HEK293T (cell line): ENCODE data around the gene PLA2G2E.

ENCODE experiments used
- CTCF ChIA-PET: fragments of 350-600 bp; formaldehyde crosslinking; extraction: SDS; loops from one replicate; lab custom pipeline; 2021; ENCODE audit warnings: antibody characterized with exemption, inconsistent platforms; lab: Yijun Ruan, JAX
- POLR2A ChIA-PET: fragments of 350-600 bp; formaldehyde crosslinking; extraction: SDS; loops from one replicate; lab custom pipeline; 2020; ENCODE audit warnings: antibody characterized with exemption, inconsistent platforms; lab: Yijun Ruan, JAX
- DNase-seq: peaks from one replicate; pipeline ENCODE4 v3.0.0; 2012; ENCODE audit warnings: mixed read lengths; ENCODE audit errors: extremely low spot score
- ARNT ChIP-seq: fragments of 450-650 bp; IDR thresholded peaks from 2 replicates; pipeline ENCODE4 v1.6.1; 2017; ENCODE audit warnings: mild to moderate bottlenecking
- BHLHE40 ChIP-seq: fragments of 450-650 bp; IDR thresholded peaks from 2 replicates; pipeline ENCODE4 v1.6.1; 2016; ENCODE audit warnings: mild to moderate bottlenecking, moderate library complexity, borderline replicate concordance
- CTBP1 ChIP-seq: fragments of 450-650 bp; IDR thresholded peaks from 2 replicates; pipeline ENCODE4 v1.6.1; 2016; ENCODE audit warnings: borderline replicate concordance
- ELF4 ChIP-seq: fragments of 450-650 bp; IDR thresholded peaks from 2 replicates; pipeline ENCODE4 v1.6.1; 2017; ENCODE audit warnings: antibody characterized with exemption
- FOXA1 ChIP-seq: fragments of 450-650 bp; IDR thresholded peaks from 2 replicates; pipeline ENCODE4 v1.6.1; 2016; ENCODE audit warnings: mild to moderate bottlenecking
- FOXK2 ChIP-seq: fragments of 450-650 bp; IDR thresholded peaks from 2 replicates; pipeline ENCODE4 v1.6.1; 2016; ENCODE audit warnings: mild to moderate bottlenecking
- FOXM1 ChIP-seq: fragments of 450-650 bp; IDR thresholded peaks from 2 replicates; pipeline ENCODE4 v1.6.1; 2017; ENCODE audit warnings: mild to moderate bottlenecking, borderline replicate concordance
- HDGF ChIP-seq: fragments of 450-650 bp; IDR thresholded peaks from 2 replicates; pipeline ENCODE4 v1.6.1; 2017; ENCODE audit warnings: antibody characterized with exemption, borderline replicate concordance
- L3MBTL2 ChIP-seq: fragments of 450-650 bp; conservative IDR thresholded peaks from 2 replicates; pipeline ENCODE4 v1.6.1; 2016; ENCODE audit warnings: mild to moderate bottlenecking
- LEF1 ChIP-seq: fragments of 450-650 bp; IDR thresholded peaks from 2 replicates; pipeline ENCODE4 v1.6.1; 2017; ENCODE audit warnings: mild to moderate bottlenecking, borderline replicate concordance
- NFRKB ChIP-seq: fragments of 450-650 bp; IDR thresholded peaks from 2 replicates; pipeline ENCODE4 v1.6.1; 2016; ENCODE audit warnings: mild to moderate bottlenecking, moderate library complexity
- SP1 ChIP-seq: fragments of 450-650 bp; IDR thresholded peaks from 2 replicates; pipeline ENCODE4 v1.6.1; 2017
- SUZ12 ChIP-seq: fragments of 450-650 bp; IDR thresholded peaks from 2 replicates; pipeline ENCODE4 v1.6.1; 2016; ENCODE audit warnings: mild to moderate bottlenecking
- TARDBP ChIP-seq: fragments of 450-650 bp; IDR thresholded peaks from 2 replicates; pipeline ENCODE4 v1.6.1; 2016
- ZNF384 ChIP-seq: fragments of 450-650 bp; IDR thresholded peaks from 2 replicates; pipeline ENCODE4 v1.6.1; 2016
- TF ChIP-seq, protein P1 (sequence below): fragments of 450-650 bp; IDR thresholded peaks from 2 replicates; pipeline ENCODE4 v1.6.1; 2016

PLA2G2E gene

DNA sequence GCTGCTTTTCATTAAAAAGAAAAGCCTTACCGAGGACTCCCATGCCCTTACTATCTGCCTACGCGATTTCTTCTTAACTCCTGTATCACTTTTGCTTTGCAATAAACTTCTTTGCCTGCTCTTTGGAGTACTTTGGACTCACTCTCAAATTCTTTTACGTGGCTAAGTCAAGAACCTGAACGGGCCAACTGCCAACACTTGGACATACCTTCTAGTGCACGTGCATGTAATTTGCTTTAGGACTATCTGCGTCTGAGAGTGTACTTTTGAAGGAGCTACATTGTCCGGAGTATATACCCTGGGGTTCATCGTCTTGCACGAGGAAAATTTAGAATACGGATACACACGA is 44.8 kb downstream of the PLA2G2E start:
- DNase-seq = no peak
- CTCF ChIA-PET = no interaction called here
- POLR2A ChIA-PET = no interaction called here
- no peak for TF ChIP-seq BHLHE40

DNA sequence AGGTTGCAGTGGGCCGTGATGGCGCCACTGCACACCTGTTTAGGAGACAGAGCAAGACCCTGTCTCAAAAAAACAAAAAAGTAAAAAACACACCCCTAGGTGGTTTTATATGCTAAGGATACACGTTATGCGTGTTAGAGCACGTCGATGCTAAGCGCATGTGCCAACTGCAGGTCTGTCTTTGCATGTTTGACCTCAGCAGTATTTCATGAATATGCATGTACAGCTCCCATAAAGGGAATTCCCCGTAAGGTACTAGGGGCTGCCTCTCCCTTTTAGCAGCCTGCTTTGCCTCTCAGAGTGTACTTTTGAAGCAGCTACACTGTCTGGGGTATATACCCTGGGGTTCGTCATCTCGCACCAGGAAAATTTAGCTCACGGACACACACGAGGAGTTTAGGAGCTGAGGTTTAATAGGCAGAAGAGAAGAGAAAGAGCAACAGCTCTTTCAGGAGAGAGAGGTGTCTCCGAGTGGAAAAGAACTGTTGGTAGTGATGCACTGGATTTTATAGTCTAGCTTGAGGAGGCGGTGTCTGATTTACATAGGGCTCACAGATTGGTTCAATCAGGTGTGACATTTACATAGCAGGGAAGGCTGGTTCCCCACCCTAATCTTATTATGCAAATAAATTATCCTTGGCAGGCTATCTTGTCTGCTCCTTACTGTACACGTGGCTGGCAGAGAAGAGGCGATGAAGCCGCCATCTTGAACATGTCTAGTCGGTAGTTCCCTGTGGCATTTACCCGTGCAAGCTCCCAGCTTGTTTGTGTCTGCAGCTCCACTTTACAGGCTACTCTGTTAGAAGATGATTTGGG is 45.4 kb downstream of the PLA2G2E start:
- DNase-seq = no peak
- TF ChIP-seq, protein P1, sequence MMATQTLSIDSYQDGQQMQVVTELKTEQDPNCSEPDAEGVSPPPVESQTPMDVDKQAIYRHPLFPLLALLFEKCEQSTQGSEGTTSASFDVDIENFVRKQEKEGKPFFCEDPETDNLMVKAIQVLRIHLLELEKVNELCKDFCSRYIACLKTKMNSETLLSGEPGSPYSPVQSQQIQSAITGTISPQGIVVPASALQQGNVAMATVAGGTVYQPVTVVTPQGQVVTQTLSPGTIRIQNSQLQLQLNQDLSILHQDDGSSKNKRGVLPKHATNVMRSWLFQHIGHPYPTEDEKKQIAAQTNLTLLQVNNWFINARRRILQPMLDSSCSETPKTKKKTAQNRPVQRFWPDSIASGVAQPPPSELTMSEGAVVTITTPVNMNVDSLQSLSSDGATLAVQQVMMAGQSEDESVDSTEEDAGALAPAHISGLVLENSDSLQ = no peak
- TF ChIP-seq ZNF384 = no peak
- TF ChIP-seq TARDBP = no peak
- no peak for TF ChIP-seq SP1
- ChIA-PET CTCF (no interaction called here), POLR2A (no interaction called here)

DNA sequence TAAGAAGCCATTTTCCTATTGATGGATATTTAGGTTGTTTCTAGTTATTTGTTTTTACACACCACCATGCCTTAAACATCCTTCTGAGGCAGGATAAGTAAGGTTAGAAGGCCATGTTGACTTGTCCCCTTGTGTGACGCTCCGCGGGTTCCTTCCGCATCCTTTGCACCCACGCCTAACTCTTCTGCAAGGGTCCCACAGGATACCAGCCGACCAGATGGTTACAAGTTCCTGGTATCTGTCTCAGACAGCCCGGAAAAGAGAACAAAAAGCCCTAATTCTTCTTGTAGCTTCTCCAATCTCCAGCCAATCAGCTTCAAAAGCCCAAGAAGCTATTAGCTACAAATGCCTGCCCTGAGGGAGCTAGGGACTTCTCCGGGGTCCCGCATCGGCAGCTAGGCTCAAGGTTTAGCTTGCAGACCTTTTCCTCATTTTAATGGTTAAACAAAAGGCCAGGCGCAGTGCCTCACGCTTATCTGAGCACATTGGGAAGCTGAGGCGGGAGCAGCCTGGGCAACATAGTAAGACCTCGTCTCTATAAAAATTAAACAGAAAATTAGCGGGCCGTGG is 46.2 kb downstream of the PLA2G2E start:
- DNase-seq = no peak
- TF ChIP-seq, protein P1 = no peak
- TF ChIP-seq ELF4 = no peak
- TF ChIP-seq NFRKB = no peak
- TF ChIP-seq CTBP1 = no peak
- TF ChIP-seq ZNF384 = no peak
- TF ChIP-seq L3MBTL2 = no peak
- TF ChIP-seq SUZ12 = no peak
- no peak for TF ChIP-seq TARDBP
- TF ChIP-seq SP1 = no peak
- TF ChIP-seq LEF1 = no peak
- TF ChIP-seq BHLHE40 = no peak
- ChIA-PET POLR2A (no interaction called here), CTCF (no interaction called here)

DNA sequence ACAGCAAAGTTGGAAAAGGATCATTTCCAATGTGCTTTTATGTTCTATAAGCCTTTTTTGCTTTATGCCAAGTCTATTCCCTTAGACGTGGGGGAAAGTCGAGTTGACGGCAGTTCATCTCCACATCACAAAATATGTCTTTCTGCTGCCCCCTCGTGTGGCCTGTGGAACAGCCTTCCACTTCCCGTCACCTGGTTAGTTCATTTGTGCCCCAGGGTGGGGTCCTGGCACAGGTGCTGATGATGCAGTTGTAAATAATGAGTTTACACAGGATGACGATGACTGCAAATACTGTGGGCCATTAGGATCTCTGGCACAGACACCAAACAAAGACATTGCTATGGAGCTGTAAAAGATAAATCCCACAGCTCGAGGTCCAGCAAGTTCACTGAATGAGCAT is 51.2 kb downstream of the PLA2G2E start:
- DNase-seq = no peak
- ChIA-PET POLR2A (interaction anchor here (0.7 kb wide), 2 partner anchors 10 to 11 kb away, joined by 3 read pairs; partner anchors contain the start of gene OTUD3), CTCF (no interaction called here)
- TF ChIP-seq LEF1 (no peak), FOXA1 (no peak), SP1 (no peak), CTBP1 (no peak), FOXM1 (no peak), ARNT (no peak), SUZ12 (no peak), L3MBTL2 (no peak), TARDBP (no peak), ZNF384 (no peak), HDGF (no peak), FOXK2 (no peak), ELF4 (no peak), NFRKB (no peak), BHLHE40 (no peak)
- TF ChIP-seq, protein P1 = no peak
